T-helper 2 cell treated with Interferon-gamma antibody and Interleukin-4, amounts not matched to agents 100 ng/mL and 5 ng/mL, for 36 hours (primary cell): ENCODE results near the gene RBKS. TPM values are rescaled to one million over a fixed set of nuclear protein-coding genes. Genes with fewer than 3 reads are reported as not detected.
"Not testable (repeated sequence)": the region's sequence is repeated elsewhere in the genome, so short reads cannot be mapped to it uniquely, and the experiment has no call there.

Source experiments
- intact Hi-C: fragments of 100-400 bp; cut with micrococcal nuclease; formaldehyde crosslinking; loops from one replicate; pipeline ENCODE4 v1.15.1; 2023
- total RNA-seq: library from RNA; stranded (reverse); gene quantifications from 2 replicates; pipeline ENCODE4 v1.2.3, GENCODE V29; 2022

RBKS gene
- total RNA-seq, 1 donor from 2014 or later = 1.8 TPM

GRCh38 chr2:27771202-27771547, 119.0 kb downstream of the RBKS start:
- intact Hi-C loops = loop anchor here (1.0 to 2.0 kb wide), 2 partner anchors 119 to 620 kb away; partner anchors contain the start of genes BABAM2 and RBKS

GRCh38 chr2:27766287-27766661, 123.9 kb downstream of the RBKS start:
- intact Hi-C loops = no loop called here

- intact Hi-C loops = no loop called here
These were observed 124.4 kb downstream of the RBKS start for GRCh38 chr2:27765621-27766286.

GRCh38 chr2:27764526-27764925, 125.7 kb downstream of the RBKS start:
- intact Hi-C loops = not testable (repeated sequence)

- intact Hi-C loops = no loop called here
These were observed 126.3 kb downstream of the RBKS start for GRCh38 chr2:27763907-27764267.

- intact Hi-C loops = no loop called here
These were observed 127.0 kb downstream of the RBKS start for GRCh38 chr2:27762951-27763906.

GRCh38 chr2:27756544-27757498, 133.4 kb downstream of the RBKS start:
- intact Hi-C loops = no loop called here

- intact Hi-C loops = no loop called here
These were observed 134.1 kb downstream of the RBKS start for GRCh38 chr2:27756091-27756490.

GRCh38 chr2:27754831-27755230, 135.4 kb downstream of the RBKS start:
- intact Hi-C loops = loop anchor here (1.0 kb wide), 1 partner anchor 697 kb away; no protein-coding TSS in a partner anchor

GRCh38 chr2:27754138-27754588, 136.0 kb downstream of the RBKS start:
- intact Hi-C loops = loop anchor here (1.0 kb wide), 1 partner anchor 698 kb away; no protein-coding TSS in a partner anchor

GRCh38 chr2:27752551-27753237, 137.5 kb downstream of the RBKS start:
- intact Hi-C loops = no loop called here

GRCh38 chr2:27751377-27751776, 138.8 kb downstream of the RBKS start:
- intact Hi-C loops = no loop called here

- intact Hi-C loops = not testable (repeated sequence)
These were observed 141.2 kb downstream of the RBKS start for GRCh38 chr2:27748803-27749554.

- intact Hi-C loops = no loop called here
These were observed 142.3 kb downstream of the RBKS start for GRCh38 chr2:27747827-27748352.

GRCh38 chr2:27746325-27746724, 143.9 kb downstream of the RBKS start:
- intact Hi-C loops = no loop called here

- intact Hi-C loops = not testable (repeated sequence)
These were observed 144.7 kb downstream of the RBKS start for GRCh38 chr2:27745494-27745893.

GRCh38 chr2:27742571-27742970, 147.6 kb downstream of the RBKS start:
- intact Hi-C loops = no loop called here

GRCh38 chr2:27741673-27742072, 148.5 kb downstream of the RBKS start:
- intact Hi-C loops = no loop called here

- intact Hi-C loops = no loop called here
These were observed 151.2 kb downstream of the RBKS start for GRCh38 chr2:27739058-27739373.
